A549 (cell line): ENCODE measurements around the gene TMEM8B.

Source experiments
- CEBPB ChIP-seq, 2 experiments: fragments of >200 bp in 1 of 2; sonication (Bioruptor Twin) in 1 of 2; formaldehyde crosslinking in 1 of 2; IDR thresholded peaks; 2 replicates each; pipeline ENCODE4 v1.6.1; 2012 to 2016
- CHD2 ChIP-seq: fragments of 150-350 bp; IDR thresholded peaks from 2 replicates; pipeline ENCODE4 v1.6.1; 2014; ENCODE audit warnings: low read length; ENCODE audit not compliant: partially characterized antibody
- POLR2A ChIP-seq: IDR thresholded peaks from 2 replicates; pipeline ENCODE4 v1.6.1; 2012; ENCODE audit warnings: mild to moderate bottlenecking, low read length
- TF ChIP-seq, protein P1 (sequence below): fragments of >200 bp; sonication (Bioruptor Twin); formaldehyde crosslinking; IDR thresholded peaks from 3 replicates; pipeline ENCODE4 v1.5.1; 2016

DNA sequence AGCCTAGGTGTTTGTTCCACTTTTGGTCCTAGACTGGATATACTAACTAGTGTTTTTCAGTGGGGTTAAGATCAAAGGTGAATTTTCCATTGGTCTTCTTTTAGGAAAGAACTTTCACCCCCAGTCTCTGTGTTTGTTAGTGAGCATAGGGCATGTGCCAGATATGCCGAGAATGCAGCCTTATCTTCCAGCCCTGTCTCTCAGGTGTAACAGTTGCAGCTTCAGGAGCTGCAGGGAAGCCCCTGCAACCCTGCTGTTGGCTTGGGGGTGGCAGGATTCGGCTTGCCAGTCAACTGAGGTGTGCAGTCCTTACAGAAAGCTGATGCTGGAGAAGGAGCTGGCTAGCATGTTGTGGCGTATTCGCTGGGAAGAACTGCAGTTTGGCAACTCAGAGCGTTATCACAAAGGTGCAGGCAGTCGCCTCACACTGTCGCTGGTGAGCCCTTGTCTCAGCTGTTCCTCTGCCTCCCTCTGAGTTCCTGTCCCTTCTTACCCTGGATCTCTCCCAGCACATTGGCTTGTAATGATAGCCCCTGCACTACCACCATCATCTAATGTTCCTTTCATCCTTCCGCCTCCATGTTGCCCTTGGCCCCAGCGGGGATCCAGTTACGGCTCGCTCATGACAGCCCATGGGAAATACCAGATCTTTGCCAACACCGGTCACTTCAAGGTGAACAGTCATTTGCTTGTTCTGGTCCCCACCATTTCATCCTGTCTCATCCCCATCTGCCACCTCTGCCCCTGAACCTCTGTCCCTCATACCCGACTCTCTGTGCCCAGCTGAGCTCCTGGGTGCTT is 27.5 kb upstream of the TMEM8B start:
- TF ChIP-seq POLR2A (no peak), CHD2 (no peak), CEBPB (IDR thresholded peaks at IDR 0.05) (no peak)
- TF ChIP-seq, protein P1, sequence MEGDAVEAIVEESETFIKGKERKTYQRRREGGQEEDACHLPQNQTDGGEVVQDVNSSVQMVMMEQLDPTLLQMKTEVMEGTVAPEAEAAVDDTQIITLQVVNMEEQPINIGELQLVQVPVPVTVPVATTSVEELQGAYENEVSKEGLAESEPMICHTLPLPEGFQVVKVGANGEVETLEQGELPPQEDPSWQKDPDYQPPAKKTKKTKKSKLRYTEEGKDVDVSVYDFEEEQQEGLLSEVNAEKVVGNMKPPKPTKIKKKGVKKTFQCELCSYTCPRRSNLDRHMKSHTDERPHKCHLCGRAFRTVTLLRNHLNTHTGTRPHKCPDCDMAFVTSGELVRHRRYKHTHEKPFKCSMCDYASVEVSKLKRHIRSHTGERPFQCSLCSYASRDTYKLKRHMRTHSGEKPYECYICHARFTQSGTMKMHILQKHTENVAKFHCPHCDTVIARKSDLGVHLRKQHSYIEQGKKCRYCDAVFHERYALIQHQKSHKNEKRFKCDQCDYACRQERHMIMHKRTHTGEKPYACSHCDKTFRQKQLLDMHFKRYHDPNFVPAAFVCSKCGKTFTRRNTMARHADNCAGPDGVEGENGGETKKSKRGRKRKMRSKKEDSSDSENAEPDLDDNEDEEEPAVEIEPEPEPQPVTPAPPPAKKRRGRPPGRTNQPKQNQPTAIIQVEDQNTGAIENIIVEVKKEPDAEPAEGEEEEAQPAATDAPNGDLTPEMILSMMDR, result no peak
